Fibroblast of peridontal ligament (primary cell): Measurements from ENCODE around the gene KCNQ1.

Experiments used
- DNase-seq: peaks from one replicate; pipeline ENCODE4 v3.0.0-alpha.2; 2010; ENCODE audit errors: extremely low read depth

The KCNQ1 gene

GRCh38 chr11:2681408-2682145 is 236.8 kb downstream of the KCNQ1 start:
- DNase-seq, result no peak

DNA sequence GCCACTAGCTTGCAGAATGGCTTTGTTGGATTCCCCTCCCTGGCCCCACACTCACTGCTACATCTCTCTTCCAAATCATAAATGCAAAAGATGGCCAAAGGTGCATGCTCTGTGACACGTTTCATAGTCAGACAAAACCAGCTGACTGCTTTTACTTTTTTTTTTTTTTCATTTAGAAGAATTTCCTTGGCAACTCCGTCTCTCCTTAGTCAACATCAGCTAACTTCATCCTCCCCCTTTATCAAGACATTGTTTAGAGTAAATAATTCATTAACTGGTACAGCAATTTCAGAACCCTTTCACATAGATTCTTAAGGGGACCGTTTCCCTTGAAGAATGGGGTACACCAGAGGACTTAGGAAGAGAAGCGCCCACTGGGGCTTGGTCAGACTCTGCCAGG is 239.0 kb downstream of the KCNQ1 start:
- no peak for DNase-seq

DNA sequence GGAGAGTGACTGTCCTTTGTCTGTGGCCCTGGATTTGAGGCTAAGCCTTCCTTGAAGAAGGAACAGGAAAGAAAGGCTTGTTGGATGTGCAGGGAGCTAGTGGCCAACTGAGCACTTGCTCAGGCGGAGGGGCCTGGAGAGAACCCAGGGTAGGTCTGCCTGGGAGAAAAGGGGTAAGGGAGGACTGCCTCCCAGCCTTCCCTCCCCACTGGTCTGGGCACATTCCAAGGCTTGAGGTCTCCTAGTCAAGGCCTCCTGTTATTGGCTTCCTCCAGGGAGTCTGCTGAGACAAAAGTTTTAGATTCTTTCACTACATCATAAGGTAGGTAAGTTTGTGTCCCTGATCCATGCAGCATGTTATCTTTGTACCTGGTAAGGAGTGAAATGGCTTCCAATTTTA is 239.8 kb downstream of the KCNQ1 start:
- DNase-seq, result no peak

DNA sequence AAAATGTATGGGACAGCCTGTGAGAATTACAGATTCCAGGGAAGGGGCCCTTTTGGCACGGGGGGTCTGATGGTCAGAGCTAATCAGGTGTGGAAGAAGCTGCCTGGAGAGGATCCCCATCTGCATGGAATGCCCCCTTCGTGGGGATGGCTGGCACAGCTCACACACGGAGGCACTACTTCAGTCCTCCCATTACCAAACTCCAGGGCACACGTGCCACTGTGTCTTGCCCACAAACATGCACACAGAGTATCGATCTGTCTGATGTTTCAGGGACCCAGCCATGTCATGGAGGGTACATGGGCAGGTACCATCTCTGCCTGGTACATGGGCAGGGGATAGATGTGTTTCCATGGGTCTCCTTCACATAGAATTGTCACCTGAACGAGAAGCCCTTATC is 240.2 kb downstream of the KCNQ1 start:
- DNase-seq, result no peak

DNA sequence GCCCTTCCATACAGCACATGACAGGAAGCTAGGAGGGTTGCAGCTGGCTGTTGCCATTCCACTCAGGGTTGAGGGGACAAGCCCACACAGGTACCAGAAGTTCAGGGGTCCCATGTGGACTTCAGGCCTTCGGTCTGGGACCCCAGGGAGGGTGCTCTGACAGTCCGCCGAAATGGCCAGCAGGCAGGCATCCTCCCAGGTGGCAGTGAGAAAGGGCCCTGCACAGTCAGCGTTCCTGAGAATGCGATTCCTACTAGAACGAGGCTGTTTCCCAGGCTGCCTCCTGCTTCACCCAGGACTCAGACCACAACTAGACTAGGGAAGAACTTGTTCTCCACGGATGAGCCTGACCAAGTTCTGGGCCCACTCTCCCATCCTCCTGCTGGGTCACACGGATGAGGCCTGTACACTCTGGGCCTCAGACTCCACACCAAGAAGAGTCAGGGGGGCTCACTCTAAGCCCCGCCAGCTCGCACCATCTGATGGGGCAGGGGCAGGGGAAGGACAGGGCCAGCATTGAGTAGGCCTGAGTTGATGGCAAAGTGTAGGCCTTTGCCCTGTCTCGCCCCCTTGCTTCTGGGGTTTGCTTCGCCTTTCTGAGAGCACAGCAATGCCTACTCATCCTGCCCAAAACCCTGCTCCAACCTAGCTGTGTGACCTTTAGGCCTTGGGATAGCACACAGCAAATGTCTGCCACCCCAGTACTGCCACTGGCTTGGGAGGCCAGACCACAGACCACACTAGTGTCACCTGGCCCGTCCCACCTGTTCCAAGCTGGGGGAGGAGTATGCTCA is 241.0 kb downstream of the KCNQ1 start:
- DNase-seq, result no peak

- no peak for DNase-seq
Measured at GRCh38 chr11:2686360-2687222, 241.8 kb downstream of the KCNQ1 start.

- DNase-seq, result no peak
Measured at GRCh38 chr11:2687223-2687530, 242.4 kb downstream of the KCNQ1 start.

- DNase-seq, result no peak
Measured at GRCh38 chr11:2687782-2688191, 243.0 kb downstream of the KCNQ1 start.

DNA sequence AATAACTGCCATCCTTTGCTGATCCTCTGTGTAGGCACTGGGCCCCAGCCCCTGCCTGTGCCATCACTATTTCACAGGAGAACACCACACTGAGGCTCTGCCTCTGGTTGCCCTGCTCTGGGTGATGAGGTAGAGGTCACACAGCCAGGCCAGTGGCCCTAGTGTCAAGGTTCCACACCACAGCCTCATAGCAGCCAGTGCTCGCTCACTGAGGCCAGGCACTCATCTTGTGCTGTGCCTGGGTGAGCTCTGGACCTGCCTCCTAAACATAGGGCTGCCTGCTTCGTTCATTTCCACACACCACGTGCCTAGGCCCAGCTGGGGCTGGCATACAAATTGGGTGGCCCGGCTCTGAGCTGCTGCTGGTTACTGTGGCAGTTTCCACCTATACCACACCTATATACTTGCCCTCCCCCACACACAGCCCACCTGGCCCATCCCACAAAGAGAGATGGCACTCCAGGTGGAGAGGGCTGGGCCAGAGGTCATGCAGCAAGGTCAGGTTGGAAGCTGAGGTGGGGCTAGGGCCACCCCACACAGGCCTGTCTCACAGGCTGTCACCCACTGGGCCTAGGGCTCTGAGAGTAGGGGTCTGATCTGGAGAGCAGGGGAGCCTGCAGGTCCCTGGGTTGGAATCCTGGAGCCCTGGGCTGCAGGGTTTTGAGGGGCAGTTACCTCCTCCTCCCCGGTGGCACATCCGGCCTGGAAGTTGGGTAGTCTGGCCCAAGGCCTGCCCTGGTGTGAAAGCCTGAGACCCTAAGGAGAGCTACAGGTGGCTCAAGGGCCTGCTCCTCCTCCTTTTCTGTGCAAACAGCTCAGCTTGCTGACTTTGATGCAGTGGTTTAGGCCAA is 243.8 kb downstream of the KCNQ1 start:
- no peak for DNase-seq

DNA sequence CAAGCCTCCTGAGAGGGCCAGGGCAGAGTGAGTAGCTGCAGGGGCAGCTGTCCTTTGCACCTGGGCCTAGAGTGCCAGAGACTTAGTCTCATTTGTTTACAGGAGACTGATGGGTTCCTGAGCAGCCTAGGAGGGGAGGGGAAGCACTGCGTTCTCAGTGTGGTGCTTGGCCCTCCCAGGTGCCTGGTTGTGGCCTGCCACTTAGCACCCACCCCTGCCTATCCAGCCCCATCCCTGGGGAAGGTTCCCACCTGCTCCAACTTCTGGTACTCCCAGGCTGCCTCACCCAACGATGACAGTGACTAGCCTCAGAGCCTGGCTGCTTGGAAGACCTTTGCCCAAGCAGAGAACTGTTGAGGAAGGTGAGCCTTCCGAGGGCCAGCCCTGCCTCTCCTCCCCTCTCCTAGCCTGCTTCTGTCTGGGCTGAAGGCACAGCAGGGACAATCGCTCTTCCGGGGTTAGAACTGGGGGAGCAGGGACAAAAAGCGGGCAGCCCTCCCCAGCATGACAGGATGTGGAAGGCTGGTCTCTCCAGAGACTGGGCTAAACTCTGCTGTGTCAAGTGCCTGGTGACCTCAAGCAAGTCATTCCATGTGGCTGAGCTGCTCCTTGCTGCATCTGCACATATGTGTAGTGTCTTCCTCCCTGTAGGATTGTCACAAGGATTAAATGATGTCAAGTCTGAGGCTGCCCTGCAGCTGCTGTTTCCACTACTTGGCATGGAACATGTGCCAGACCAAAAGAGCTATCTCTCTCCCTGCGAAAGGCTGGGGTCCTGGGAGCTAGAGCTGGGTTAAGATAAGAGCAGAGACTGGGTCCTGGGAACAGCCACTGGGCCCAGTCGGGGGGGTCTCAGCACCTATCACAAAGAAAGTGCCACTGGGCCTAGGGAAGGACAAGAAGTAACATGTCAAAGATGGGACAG is 245.1 kb downstream of the KCNQ1 start:
- DNase-seq, result no peak

GRCh38 chr11:2690596-2691354 is 246.0 kb downstream of the KCNQ1 start:
- DNase-seq, result no peak

GRCh38 chr11:2691355-2691761 is 246.6 kb downstream of the KCNQ1 start:
- DNase-seq, result no peak

DNA sequence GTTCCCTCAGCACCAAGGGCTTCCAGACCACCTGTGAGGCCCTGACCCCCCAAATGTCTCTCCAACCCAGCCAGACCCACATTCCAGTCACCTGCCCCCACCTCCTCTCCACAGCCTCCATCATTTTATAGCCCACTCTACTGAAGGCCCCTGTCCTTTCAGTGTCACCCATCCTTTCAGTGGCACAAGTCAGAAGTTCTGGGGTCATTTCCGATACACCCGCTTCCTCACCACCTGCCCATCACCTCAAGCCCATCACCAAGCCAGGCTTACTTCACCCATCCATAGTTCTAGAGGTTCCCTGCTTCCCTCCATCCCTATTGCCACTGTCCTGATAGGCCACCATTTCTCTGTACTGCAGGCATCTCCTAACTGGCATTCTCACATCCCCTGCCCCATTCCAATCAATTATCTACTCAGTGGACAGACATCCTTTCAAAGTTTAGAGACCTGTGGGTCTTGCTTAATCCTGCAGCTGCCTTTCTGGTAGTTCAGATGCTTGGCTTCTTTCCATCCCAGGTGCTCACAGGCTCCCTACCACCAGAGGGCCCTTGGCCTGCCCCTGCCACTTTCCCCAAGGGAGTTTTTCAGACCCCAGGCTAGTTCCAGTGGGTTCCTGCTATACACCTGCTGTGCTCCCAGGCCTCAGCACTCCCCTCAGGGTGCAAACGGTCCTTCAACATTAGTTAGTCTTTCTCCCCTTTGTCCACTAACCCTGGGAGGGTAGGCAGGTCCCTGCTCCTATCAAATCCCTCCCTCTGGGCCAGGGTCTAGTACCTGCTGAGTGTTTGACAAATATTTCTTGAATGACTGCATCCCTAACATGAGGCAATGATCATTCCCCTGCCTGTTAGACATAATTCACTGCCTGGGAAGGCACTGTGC is 247.4 kb downstream of the KCNQ1 start:
- no peak for DNase-seq

DNA sequence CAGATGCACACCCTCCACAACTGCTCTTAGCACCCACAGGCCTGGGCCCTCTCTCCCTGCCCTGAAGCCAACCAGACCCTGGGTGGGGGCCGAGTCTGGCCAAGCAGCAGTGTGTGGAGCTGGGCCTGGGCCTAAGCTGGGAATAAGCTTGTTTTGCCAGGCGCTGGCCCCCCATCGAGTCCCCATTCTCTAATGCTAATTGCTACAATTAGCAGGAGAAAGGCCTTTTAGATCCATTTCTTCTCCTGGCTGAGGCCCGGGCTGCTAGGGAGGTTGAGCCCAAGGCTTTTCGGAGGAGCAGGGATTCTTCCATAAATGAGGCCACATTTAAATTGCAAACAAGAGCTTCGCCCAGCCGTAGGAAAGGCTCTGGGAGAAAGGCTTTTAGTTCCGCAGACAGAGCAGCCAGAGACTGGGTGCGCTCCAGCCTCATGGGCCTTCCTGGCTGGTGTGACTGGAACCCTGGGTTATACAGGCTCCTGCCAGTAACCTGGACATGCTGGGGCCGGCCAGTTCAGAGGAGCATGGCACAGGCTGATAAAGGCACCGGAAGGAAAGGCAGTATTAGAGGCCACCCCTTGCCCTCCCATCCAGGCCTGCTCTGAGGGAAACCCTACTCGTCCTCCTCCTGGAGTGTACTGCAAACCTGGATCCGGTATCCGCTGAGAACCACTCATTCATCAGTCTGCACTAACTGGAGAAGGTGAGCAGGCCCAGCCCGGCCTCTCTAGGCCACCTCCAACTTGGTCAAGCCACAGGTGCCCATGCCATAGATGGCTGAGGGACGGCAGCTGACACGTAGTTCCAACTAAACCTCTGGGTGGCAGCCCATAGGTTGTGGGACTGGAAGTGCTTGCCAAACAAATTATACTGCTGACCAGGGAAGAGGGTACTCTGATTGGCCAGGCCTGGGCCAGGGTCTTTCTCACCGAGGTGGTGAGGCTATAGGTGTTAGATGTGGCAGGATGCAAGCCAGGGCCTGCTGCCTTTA is 248.8 kb downstream of the KCNQ1 start:
- no peak for DNase-seq

- DNase-seq, result no peak
Measured at GRCh38 chr11:2694495-2694894, 249.7 kb downstream of the KCNQ1 start.

- DNase-seq, result no peak
Measured at GRCh38 chr11:2694995-2695939, 250.5 kb downstream of the KCNQ1 start.
